ENCODE data around the gene PLCG1.

- TF ChIP-seq CTCF (IDR thresholded peaks at IDR 0.05) (no peak), POLR2A (IDR thresholded peaks at IDR 0.05) (no peak)
These were observed 26.5 kb downstream of the PLCG1 start for GRCh38 chr20:41163821-41164220.
